Measurements from ENCODE around the gene UNC13C.

GRCh38 chr15:54227569-54227968 lies 249.3 kb downstream of the UNC13C start:
- TF ChIP-seq CTCF (IDR thresholded peaks at IDR 0.05; ENCODE audit: insufficient read depth, low read depth, low read length) = no peak
- TF ChIP-seq EZH2 (IDR thresholded peaks at IDR 0.05; ENCODE audit: insufficient read depth, low read length) = no peak

Data from astrocyte (in vitro differentiated cells and primary cell).